CD4-positive, alpha-beta T cell treated with Interleukin-17A for 4 hours (primary cell): ENCODE measurements around the gene AGR2.
A peak's percentile ranks its signal among the peaks of the same experiment; 100 is the strongest.
"Not testable (repeated sequence)": the region's sequence is repeated elsewhere in the genome, so short reads cannot be mapped to it uniquely, and the experiment has no call there.

Experiments used
- DNase-seq: peaks from one replicate; pipeline ENCODE4 v3.0.0-alpha.2; 2020; ENCODE audit warnings: mixed read lengths

AGR2 gene

GRCh38 chr7:16773326-16773725 is 31.5 kb downstream of the AGR2 start:
- DNase-seq = no peak

- no peak for DNase-seq
These were observed 34.0 kb downstream of the AGR2 start for GRCh38 chr7:16770657-16771329.

- DNase-seq = not testable (repeated sequence)
These were observed 34.8 kb downstream of the AGR2 start for GRCh38 chr7:16769994-16770393.

- DNase-seq = no peak
These were observed 39.4 kb downstream of the AGR2 start for GRCh38 chr7:16765436-16765859.

GRCh38 chr7:16764942-16765341 is 39.9 kb downstream of the AGR2 start:
- DNase-seq = no peak

GRCh38 chr7:16762177-16762576 is 42.6 kb downstream of the AGR2 start:
- DNase-seq = no peak

GRCh38 chr7:16759840-16760239 is 45.0 kb downstream of the AGR2 start:
- no peak for DNase-seq

- DNase-seq = no peak
These were observed 45.9 kb downstream of the AGR2 start for GRCh38 chr7:16758631-16759611.

GRCh38 chr7:16758036-16758435 is 46.8 kb downstream of the AGR2 start:
- no peak for DNase-seq

- DNase-seq = no peak
These were observed 49.4 kb downstream of the AGR2 start for GRCh38 chr7:16755397-16755796.

GRCh38 chr7:16754856-16755317 is 49.9 kb downstream of the AGR2 start:
- DNase-seq = no peak

GRCh38 chr7:16753932-16754855 is 50.6 kb downstream of the AGR2 start:
- DNase-seq = no peak

GRCh38 chr7:16753102-16753931 is 51.5 kb downstream of the AGR2 start, which contains the start of gene TSPAN13:
TSPAN13 (plus strand) TSS chr7:16753755; CDS start chr7:16753968, 213 bp downstream.
- DNase-seq = peak; percentile 54

GRCh38 chr7:16747102-16747501 is 57.7 kb downstream of the AGR2 start:
- no peak for DNase-seq

- DNase-seq = no peak
These were observed 59.2 kb downstream of the AGR2 start for GRCh38 chr7:16745645-16746044.

- DNase-seq = no peak
These were observed 60.1 kb downstream of the AGR2 start for GRCh38 chr7:16744518-16745250.

GRCh38 chr7:16743236-16743635 is 61.6 kb downstream of the AGR2 start:
- no peak for DNase-seq

- no peak for DNase-seq
These were observed 62.3 kb downstream of the AGR2 start for GRCh38 chr7:16742547-16742946.
